SW 1271 (cell line): ENCODE results near the gene IL1RAPL1.

Experiments
- DNase-seq, 2 experiments: peaks; one replicate each; lab custom pipeline; 2025; lab: John Stamatoyannopoulos, UW

IL1RAPL1 gene

GRCh38 chrX:29432534-29432933 lies 845.3 kb downstream of the IL1RAPL1 start:
- no peak for DNase-seq

DNA sequence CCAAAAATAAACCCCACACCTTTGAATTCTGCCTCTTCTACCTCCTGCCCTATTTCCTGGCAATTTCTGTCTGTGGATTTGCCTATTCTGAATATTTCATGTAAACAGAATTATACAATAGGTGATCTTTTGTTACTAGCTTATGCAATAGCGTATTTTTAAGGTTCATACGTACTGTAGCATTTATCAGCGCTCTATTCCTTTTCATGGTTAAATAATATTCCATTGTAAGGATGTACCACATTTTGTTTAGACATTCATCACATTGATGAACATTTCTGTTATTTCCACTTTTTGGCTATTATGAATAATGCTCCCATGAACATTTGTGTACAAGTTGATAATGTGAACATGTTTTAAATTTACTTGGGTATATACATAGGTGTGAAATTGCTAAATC lies 847.7 kb downstream of the IL1RAPL1 start:
- DNase-seq: no peak

DNA sequence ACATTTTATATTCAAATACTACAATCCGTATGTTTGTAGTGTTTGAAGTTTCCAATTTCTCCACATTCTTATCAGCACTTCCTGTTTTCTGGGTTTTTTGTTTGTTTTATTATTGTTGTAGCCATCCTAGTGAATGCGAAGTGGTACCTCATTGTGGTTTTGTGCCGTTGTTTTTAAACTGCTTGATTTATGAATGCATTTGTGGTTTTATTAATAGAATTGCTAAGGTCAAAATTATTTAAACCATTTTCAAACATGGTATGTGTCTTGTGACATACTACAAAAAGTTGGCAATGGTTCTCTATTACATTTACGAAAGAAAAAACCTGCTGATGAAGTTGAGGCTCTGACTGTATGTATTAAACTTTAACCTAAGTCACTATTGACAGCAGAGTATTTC lies 848.1 kb downstream of the IL1RAPL1 start:
- no peak for DNase-seq

- DNase-seq: no peak
Observed at GRCh38 chrX:29447867-29448266, 860.6 kb downstream of the IL1RAPL1 start.

DNA sequence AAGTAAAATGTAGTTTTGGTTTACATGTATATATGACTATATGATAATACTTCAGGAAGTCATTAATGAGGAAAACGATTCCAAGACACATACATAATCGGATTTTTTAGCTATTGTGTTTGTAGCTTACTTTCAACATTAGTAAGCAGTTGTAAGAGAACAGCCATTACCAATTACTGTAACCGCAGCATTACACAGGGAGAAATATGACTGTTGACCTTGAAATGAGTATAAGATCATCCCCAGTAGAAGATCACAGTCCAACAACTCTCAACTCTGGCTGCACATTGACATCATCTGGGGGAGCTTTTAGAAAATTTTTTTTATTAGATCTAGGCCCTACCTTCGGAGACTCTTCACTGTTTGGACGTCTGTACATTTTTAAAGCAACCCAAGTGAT lies 866.1 kb downstream of the IL1RAPL1 start:
- no peak for DNase-seq

DNA sequence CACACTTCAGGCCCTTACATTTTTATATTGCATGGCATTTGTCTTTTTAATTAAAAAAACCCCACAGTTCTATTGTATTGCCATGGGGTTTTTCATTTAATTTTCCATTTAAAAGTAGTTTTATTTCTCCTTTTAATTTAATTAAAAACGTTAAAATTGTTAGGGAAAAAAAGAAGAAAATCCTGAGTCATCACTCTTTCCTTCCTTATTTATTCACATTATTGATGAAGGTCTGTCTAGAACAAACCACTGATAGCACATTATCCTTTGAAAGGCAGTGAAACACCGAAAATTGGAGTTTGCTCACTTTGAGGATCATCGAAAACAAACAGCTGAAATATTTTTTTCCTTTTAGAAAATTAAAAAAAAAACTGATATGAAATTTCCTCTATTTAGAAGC lies 868.5 kb downstream of the IL1RAPL1 start:
- DNase-seq: no peak

DNA sequence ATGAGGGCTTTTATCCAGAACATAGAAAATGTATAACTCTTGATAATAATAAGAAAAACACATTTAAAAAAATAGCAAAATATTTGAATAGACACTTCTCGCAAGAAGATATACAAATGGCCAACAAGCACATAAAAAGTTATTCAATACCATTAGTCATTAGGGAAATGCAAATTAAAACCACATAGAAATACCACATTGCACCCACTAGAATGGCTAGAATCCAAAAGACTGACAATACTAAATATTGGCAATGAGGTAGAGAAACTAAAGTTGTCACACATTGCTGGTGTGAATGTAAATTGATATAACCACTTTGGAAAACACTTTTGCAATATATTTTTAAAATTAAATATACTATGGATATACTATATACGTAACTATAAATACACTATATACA lies 873.8 kb downstream of the IL1RAPL1 start:
- DNase-seq: no peak

GRCh38 chrX:29466456-29466855 lies 879.2 kb downstream of the IL1RAPL1 start:
- DNase-seq: no peak

DNA sequence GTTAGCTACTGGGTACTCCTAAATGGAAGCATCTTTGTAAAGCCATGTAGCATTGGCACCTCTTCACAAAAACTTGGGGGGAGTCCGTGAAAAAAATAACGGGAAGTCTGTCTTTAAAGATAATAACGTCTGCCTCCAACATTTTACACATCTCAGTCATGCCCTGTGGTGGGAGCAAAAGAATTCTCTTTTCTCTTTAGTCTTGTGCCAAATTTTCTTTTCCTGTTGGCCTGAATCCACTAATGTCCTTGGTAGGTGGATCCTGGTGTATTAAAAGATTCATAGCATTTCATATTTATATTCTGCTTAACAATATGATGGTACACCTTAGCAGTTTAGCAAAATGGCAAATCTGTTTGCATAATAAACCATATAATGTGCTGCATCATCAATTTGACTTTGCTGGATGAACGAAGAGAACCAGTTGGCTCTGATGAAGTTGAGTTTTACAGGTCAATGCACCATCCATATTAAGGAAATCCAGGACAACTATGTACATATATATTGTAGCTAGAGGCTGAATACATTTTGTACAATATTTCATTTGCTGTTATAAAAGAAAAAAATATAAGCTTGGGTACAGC lies 881.8 kb downstream of the IL1RAPL1 start:
- no peak for DNase-seq

DNA sequence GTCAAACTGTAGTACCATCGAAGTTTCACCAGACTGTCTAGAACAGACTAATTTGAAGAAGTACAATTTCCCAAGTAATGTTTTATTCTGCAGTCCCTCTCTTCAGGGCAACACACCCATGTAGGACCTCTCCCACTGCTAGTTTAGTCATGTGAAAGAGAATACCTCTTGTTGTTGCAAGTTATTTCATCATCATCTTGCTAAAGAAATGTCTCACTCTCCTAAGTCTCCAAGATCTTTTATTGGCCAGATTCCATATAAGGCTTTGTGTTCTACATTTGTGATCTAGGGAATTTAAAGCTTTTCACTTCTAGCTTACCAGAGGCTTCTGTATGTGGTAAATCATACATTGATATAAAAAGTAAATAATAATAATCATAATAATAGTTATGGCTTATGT lies 882.8 kb downstream of the IL1RAPL1 start:
- no peak for DNase-seq

GRCh38 chrX:29471829-29472228 lies 884.6 kb downstream of the IL1RAPL1 start:
- no peak for DNase-seq

- no peak for DNase-seq
Observed at GRCh38 chrX:29477878-29478277, 890.6 kb downstream of the IL1RAPL1 start.

DNA sequence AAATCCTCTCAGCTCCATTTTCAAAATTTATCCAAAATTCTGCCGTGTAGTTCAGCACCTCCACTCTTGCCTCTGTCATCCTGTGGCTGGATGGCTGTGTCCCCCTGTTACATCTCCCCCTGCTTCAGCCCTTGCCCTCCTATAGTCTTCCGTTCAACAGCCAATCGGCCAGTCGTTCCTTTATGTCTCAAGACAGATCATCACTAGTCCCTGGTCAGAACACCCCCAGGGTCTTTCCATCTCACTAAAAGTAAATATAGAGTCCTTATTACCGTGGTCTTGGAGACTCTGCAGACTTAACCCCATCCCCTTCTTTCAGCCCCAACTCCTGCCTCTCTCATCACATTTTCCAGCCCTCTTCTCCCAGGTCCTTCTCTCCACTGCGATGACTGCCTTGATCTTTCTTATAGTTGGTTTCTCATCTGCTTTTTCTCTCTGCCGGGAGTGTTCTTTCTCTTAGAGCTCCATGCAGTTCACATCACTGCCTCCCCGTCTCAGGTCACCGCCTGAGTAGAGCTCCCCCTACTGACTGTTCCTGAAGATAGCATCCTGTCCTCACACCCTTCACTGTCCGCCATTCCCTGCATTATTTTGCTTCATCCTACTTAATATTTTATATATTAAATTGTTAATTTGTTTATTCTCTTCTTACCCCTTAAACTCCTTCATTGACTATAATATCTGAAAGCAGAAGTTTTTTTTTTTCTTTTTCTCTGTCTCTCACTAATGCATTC lies 891.3 kb downstream of the IL1RAPL1 start:
- peak in 1 of 2 experiments; percentile 14 for DNase-seq

DNA sequence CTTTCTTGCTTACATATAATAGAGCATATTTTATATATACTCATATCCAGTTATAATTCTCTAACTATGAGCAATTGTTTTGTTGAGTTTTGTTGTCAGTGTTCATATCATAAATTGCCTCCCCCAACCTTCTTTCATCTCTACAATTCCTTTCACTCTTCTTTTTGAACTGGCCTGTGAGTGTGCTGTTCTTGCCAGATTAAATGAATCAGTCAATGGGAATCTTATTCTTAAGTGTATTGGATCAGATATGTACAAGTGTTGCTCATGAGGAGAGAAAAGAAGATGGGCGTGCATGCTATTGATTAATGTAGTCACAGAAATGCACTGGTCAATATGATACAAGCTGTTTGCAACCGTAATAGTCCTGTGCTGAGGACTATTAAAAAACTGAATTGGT lies 900.0 kb downstream of the IL1RAPL1 start:
- DNase-seq: no peak

DNA sequence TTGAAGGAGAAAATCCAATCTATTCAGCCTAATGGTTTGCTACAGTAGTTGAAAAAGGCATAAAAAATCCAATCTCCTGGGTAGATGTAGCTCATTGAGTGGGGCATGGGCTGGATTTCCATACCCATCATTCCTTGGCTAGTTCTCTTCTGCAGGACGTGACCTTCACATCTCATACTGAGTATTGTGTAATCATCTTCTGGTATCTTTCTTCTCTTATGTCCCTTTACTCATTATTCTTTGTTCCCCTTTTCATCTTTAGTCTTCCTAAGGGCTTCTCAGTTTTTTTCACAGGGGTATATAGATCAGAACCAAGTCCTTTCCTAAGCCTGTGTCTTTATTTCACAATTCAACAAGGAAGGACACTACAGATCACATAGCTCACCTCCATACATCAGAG lies 900.5 kb downstream of the IL1RAPL1 start:
- no peak for DNase-seq

DNA sequence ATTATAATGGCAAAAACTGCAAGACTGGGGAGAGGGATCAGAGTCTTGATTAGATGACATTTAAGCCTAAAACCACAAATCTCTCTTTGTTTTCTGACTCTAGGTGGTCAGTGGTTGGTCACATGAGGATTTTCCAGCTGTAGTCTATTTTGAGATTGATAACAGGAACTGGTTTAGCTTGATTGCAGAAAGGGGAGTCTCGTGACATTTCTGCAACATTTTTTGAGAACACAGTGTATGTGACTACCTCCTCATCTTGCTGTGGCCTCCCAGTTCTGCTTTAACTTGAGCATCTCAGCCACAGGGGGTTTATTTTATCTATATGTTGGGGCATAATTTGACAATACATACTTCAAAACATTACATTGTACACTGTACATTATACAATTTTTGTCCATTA lies 901.7 kb downstream of the IL1RAPL1 start:
- no peak for DNase-seq

GRCh38 chrX:29490606-29491005 lies 903.4 kb downstream of the IL1RAPL1 start:
- DNase-seq: no peak

DNA sequence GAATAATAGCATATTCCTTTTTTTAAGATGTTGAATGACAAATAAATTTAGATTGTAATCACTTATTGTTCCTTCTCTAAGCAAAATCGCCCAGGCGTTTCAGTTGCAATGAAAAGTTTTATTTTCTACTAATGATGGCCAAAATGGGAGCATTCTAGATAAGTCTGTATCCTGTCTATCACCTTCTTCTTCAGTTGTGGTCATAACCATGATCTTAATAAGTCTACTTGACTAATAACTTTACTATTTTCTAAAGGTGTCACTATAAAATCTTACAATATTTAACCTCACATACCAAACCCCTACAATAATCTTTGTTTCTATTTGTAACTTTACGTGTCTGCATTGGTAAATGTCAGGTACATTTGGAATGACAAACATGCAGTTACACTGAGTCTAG lies 904.4 kb downstream of the IL1RAPL1 start:
- DNase-seq: no peak

- DNase-seq: no peak
Observed at GRCh38 chrX:29496636-29497180, 909.5 kb downstream of the IL1RAPL1 start.

GRCh38 chrX:29506729-29507128 lies 919.5 kb downstream of the IL1RAPL1 start:
- no peak for DNase-seq

GRCh38 chrX:29518100-29518499 lies 930.9 kb downstream of the IL1RAPL1 start:
- no peak for DNase-seq

DNA sequence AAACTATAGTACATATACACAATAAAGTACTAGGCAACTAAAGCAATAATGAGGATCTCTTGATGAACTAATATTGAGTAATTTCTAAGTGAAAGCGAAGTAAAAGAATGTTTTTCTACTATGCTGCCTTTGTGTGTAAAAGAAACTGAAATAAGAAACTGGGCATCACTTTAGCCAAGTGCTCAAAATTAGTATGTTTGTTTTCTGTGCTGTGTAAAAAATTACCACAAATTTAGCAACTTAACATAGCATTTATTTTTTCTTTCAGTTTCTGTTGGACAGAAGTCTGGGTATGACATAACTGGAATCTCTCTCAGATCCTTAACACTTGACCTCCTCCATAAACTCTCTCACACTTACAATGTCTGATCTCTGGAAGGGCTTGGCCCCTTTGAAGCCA lies 941.0 kb downstream of the IL1RAPL1 start:
- no peak for DNase-seq

DNA sequence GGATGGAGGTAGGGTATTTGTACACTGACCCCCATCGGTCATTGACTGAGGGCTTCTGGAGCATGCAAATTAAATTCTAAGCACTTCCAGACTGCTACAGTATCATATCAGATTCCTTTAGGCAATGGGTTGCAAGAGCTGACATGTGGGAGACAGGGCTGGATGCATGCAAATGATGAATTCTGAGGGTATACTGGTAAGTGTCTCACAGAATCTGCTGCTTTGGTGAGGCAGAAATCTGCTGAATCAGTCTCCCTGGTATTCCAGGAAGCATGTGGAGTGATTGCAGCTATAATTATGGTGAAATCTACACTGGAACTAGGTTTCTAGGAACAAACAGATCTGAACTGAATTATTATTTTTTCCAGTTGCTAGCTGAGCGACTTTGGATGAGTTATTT lies 943.3 kb downstream of the IL1RAPL1 start:
- no peak for DNase-seq

DNA sequence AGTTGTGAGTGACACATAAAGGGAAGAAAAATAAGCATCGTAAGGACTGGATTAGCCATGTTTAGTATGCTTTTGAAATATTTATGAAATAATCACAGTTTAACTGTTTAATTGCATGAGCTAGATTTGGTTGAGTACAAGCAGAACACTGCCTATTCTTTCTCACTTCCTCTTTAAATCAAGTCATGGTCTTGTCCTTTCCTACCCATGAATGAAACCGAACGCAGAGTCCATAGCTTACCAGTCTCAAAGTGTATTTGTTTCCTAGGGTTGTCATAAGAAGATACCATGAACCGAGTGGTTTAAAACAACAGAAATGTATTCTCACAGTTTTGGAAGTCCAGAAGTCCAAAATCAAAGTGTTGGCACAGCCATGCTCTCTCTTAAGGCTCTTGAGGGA lies 944.1 kb downstream of the IL1RAPL1 start:
- DNase-seq: no peak
